GM10248 (cell line): Measurements from ENCODE around the gene LSAMP.

Experiments used
- CTCF ChIA-PET: fragments of 300-600 bp; sonication (Branson Sonifier 250); formaldehyde crosslinking; extraction: SDS; loops from one replicate; lab custom pipeline; 2021; ENCODE audit warnings: antibody characterized with exemption; lab: Yijun Ruan, JAX
- POLR2A ChIA-PET: fragments of 350-650 bp; sonication (Branson Sonifier 250); formaldehyde crosslinking; extraction: SDS; loops from one replicate; lab custom pipeline; 2020; ENCODE audit warnings: antibody characterized with exemption; lab: Yijun Ruan, JAX
- DNase-seq: peaks from one replicate; pipeline ENCODE4 v3.0.0; 2012; ENCODE audit errors: extremely low spot score
- TF ChIP-seq, protein P1 (sequence below): IDR thresholded peaks from 2 replicates; pipeline ENCODE4 v1.5.1; 2012; ENCODE audit warnings: mild to moderate bottlenecking, low read depth; ENCODE audit errors: extremely low read depth, missing control alignments, control extremely low read depth

The LSAMP gene

DNA sequence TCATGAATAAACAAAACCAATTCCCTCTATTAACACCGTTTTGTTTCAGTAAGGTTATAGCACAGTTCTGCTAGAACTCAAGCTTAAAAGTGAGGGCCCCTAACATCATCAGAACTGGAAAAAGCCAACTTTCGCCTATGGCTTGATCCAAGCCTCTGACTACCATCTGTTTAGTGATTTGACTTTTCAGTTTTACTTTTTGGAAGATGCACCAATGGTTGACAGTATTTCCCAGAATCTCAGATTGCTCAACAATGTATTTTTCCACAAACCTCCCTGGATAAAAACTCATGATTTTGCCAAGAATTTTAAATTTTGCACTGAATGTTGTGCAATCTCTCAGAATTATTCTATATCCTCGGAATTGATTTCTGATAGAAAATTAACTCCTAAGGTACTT is 190.7 kb downstream of the LSAMP start:
- ChIA-PET CTCF (no interaction called here), POLR2A (no interaction called here)
- no peak for DNase-seq
- TF ChIP-seq, protein P1, sequence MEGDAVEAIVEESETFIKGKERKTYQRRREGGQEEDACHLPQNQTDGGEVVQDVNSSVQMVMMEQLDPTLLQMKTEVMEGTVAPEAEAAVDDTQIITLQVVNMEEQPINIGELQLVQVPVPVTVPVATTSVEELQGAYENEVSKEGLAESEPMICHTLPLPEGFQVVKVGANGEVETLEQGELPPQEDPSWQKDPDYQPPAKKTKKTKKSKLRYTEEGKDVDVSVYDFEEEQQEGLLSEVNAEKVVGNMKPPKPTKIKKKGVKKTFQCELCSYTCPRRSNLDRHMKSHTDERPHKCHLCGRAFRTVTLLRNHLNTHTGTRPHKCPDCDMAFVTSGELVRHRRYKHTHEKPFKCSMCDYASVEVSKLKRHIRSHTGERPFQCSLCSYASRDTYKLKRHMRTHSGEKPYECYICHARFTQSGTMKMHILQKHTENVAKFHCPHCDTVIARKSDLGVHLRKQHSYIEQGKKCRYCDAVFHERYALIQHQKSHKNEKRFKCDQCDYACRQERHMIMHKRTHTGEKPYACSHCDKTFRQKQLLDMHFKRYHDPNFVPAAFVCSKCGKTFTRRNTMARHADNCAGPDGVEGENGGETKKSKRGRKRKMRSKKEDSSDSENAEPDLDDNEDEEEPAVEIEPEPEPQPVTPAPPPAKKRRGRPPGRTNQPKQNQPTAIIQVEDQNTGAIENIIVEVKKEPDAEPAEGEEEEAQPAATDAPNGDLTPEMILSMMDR, result no peak

DNA sequence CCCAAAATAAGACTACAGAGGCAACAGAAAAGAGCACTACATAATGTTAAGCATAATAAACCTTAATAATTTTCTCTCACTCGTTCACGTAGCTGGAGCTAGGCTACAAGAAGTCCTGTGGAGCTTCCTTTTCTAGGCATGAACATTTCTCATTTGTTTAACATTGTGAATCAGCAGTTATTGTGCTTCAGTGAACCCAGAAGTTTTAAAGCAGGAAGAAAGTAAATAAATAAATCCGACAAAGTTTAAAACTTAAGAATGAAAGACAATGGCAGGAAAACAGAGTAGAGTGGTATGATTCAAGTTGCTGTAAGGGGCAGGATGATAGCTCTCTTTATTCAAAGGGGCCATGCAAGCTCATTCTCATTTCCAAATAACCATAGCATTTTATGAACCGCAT is 191.8 kb downstream of the LSAMP start:
- CTCF ChIA-PET, result no interaction called here
- no peak for DNase-seq
- POLR2A ChIA-PET, result no interaction called here
- TF ChIP-seq, protein P1, result no peak

DNA sequence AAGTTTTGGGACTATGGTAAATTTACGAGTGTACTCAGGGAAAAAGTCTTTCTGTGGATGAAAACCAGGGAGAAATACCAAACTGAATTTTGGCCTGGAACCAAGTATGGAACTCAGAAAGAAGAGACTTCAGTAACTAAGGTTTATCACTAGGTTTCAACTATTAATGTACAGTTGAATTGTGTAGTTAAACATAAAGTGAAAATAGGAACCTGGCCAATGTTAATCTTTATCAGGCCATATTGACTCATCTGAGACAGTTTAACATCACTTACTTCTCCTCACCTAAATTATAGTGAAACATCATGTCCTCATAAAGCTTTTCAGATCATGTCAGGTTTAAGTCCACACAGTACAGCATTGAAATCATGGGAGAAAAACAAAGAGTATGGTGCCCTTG is 197.7 kb downstream of the LSAMP start:
- CTCF ChIA-PET, result no interaction called here

DNA sequence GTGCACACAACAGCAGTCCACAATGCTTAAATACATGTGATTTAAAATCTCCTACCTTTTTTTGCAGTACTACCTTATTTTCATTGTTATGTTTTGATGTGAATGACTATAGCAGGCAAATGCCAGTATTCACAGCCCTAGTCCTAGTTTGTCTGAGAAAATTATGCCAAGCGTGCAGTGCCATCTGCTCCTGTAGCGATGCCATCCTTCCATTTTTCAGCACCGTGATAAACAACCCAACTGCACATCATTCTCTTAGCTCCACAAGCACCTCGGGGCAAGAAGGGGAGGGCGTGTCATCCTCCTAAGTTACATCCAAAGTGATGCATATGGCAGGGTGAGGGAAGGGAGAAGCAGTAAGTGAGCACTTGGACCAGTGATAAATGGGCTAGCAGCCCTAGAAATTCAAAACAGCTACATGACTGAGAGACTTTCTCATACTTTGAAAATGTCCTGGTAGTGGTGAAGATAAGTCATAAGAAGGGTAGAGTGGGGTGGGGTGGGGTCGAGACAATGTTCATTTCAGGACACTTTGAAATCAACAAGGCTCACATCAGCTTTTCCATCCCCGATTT is 198.8 kb downstream of the LSAMP start:
- ChIA-PET CTCF (no interaction called here), POLR2A (interaction anchor here (0.6 kb wide), 1 partner anchor 24 kb away, joined by 3 read pairs; no protein-coding TSS in a partner anchor)
- no peak for DNase-seq
- TF ChIP-seq, protein P1, result no peak

More for the DNA sequence above, 197.7 kb downstream of the LSAMP start:
- TF ChIP-seq, protein P1, result no peak
- POLR2A ChIA-PET, result no interaction called here
- no peak for DNase-seq

DNA sequence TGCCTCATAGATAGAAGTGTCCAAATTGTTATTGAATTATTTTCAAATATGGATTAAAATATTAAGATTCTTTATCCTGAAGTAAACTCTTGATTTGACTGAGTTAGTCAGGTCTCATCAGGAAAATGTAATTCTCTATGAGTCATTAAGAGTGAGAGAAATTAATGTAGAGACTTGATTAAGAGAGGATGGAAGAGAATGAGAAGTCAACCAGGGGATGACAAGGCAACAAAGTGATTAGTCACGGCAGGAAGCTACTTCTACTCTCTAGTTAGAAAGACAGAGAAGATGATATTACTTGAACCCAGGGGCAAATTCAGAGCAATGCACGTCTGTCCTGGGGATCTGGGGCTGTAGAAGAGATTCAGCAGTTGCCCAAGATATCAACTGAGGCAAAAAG is 202.5 kb downstream of the LSAMP start:
- ChIA-PET CTCF (no interaction called here), POLR2A (no interaction called here)
- DNase-seq, result no peak
- TF ChIP-seq, protein P1, result no peak

DNA sequence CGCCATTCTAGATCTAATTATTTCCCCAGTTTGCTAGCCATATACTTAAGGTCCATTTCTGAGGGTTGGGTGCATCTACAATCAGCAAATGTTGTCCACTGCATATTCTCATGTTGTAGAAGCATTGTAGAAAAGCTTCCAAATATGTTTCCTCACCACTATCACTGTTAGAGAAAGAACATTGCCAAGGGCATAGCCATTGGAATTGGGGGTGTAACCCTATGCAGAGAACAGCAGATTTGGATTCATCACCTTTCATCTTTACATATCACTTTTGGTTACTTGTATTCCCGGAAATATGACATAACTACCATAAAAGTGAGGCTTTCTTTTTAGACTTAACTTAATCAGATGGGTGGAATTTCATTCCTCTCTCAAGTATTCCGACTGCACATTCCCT is 203.6 kb downstream of the LSAMP start:
- POLR2A ChIA-PET, result no interaction called here
- TF ChIP-seq, protein P1, result no peak
- CTCF ChIA-PET, result interaction anchor here (0.7 kb wide), 1 partner anchor 11 kb away, joined by 4 read pairs; no protein-coding TSS in a partner anchor
- DNase-seq, result no peak
